GM19324 (cell line): ENCODE measurements around the gene TEX22.

Experiments used
- ATAC-seq: cut with Tn5 transposase; IDR thresholded peaks from one replicate; pipeline ENCODE4 v1.9.1; 2021; ENCODE audit warnings: mild to moderate bottlenecking, moderate library complexity; ENCODE audit not compliant: unreplicated experiment, low FRiP score

Gene TEX22

GRCh38 chr14:105366386-105367074, 31.8 kb upstream of the TEX22 start:
- no peak for ATAC-seq

- no peak for ATAC-seq
Observed at GRCh38 chr14:105367116-105368031, 31.0 kb upstream of the TEX22 start.

- no peak for ATAC-seq
Observed at GRCh38 chr14:105368032-105368417, 30.3 kb upstream of the TEX22 start.

- ATAC-seq: no peak
Observed at GRCh38 chr14:105368426-105368825, 29.9 kb upstream of the TEX22 start.

- no peak for ATAC-seq
Observed at GRCh38 chr14:105368910-105369652, 29.3 kb upstream of the TEX22 start.

GRCh38 chr14:105369653-105370040, 28.7 kb upstream of the TEX22 start:
- ATAC-seq: no peak

GRCh38 chr14:105374389-105374788, 23.9 kb upstream of the TEX22 start:
- no peak for ATAC-seq

DNA sequence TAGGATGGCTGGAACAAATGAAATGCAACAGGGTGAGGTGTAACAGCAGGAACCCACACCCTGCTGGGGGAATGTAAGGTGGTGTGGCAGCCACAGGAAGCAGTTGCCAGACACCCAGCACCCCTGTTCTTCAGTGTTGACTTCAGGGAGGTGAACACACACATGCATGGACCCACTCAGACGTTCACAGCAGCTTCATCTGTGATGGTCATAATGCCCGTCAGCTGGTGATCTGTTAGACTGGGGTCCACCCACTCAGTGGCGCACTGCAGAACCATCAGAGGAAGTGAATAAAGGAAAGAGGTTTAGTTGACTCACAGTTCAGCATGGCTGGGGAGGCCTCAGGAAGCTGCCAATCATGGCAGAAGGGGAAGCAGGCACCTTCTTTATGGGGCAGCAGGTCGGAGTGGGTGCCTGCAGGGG, 22.7 kb upstream of the TEX22 start:
- no peak for ATAC-seq

GRCh38 chr14:105376521-105377440, 21.6 kb upstream of the TEX22 start:
- ATAC-seq: no peak

DNA sequence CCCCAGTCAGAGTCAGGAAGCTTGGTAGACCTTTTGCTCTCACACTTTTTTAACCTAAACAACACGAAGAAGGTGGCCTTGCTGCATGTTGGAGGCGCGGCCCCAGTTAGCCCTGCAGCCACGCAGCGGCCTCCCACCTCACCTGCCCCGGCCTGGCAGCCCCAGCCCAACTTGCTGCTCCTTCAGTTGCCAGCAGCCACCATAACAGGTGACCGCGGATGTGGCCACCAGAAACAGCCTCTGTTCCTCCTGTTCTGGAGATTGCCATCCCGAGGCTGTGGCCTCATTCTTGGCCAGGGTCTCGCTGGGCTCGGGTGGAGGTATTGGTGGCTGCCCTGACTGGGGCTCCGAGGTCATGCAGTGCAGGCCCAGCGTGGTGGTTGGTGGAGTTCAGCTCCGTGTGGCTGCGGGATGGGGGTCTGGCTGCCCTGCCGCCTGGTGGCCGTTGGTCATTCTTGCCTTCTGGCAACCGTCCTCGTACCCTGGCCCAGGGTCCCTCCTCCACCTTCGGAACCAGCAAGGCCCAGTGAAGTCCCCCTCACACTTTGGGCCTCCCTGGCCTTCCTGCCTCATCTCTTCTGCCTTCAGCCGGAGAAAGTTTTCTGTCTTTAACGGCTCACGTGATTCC, 20.7 kb upstream of the TEX22 start:
- no peak for ATAC-seq

DNA sequence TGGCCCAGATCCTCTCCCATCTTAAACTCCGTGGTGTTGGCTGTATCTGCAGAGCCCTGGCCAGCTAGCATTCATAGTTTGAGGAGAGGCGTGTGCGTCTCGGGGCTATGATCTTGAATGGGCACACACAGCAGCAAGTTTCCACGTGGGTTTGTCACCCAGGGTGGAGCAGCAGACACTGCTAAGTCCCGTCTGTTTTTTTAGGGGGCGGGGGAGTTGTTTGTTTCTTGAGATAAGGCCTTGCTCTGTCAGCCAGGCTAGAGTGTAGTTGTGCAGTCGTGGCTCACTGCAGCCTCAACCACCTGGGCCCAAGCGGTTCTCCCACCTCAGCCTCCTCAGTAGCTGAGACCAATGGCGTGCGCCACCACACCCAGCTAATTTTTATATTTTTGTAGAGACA, 20.1 kb upstream of the TEX22 start:
- ATAC-seq: no peak

- no peak for ATAC-seq
Observed at GRCh38 chr14:105378873-105379685, 19.3 kb upstream of the TEX22 start.

DNA sequence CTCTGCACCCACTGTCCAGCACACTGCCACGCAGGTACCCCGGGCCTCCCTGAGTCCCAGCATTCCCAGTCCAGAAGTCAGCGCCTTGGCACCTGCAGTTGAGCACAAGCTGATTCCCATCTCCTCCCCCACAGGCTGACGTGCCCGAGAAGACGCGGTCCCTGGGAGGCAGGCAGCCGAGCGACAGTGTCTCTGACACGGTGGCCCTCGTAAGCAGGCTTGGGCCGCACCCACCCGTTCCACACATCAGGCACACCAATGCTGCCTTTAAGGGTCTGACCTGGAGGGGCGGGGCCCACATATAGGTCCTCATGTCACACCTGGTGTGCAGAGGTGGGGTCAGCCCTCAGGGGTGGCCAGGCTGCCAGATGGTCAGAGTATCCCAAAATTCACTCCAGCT, 18.4 kb upstream of the TEX22 start:
- ATAC-seq: no peak

DNA sequence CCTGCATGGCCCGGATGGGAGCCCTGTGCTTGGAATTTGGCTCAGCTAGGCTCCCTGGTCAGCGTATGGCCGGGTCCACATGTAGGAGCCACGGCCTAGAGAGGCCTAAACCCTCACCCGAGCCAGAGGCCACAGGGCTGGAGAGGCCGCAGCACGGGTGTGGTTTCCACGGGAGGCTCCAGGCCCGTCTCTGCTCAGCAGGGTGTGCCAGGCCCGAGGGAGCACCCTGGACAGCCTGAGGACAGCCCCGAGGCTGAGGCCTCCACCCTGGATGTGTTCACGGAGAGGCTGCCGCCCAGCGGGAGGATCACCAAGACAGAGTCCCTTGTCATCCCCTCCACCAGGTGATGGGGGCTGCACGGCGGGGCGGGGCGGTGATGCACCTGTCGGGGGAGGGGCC, 17.6 kb upstream of the TEX22 start:
- no peak for ATAC-seq

- ATAC-seq: no peak
Observed at GRCh38 chr14:105381446-105382342, 16.6 kb upstream of the TEX22 start.

- no peak for ATAC-seq
Observed at GRCh38 chr14:105382343-105383082, 15.8 kb upstream of the TEX22 start.

GRCh38 chr14:105383083-105383730, 15.1 kb upstream of the TEX22 start:
- ATAC-seq: no peak
